Stimulated activated CD8-positive, alpha-beta memory T cell treated with anti-CD3 and anti-CD28 coated beads, Interleukin-7, amount 100 ng/mL, for 1 hour (primary cell): ENCODE results near the gene PRKAA2.

ENCODE experiments used
- DNase-seq, 2 donors: peaks; one replicate each; pipeline ENCODE4 v3.0.0-alpha.2; 2020; ENCODE audit warnings: low read depth in 2 of 2

Gene PRKAA2

GRCh38 chr1:56654126-56654923 lies 9.2 kb downstream of the PRKAA2 start:
- no peak for DNase-seq

- no peak for DNase-seq
These were observed 11.0 kb downstream of the PRKAA2 start for GRCh38 chr1:56655991-56656613.

GRCh38 chr1:56658254-56658653 lies 13.1 kb downstream of the PRKAA2 start:
- no peak for DNase-seq

GRCh38 chr1:56660293-56660692 lies 15.2 kb downstream of the PRKAA2 start:
- no peak for DNase-seq

GRCh38 chr1:56663846-56664245 lies 18.7 kb downstream of the PRKAA2 start:
- no peak for DNase-seq

- no peak for DNase-seq
These were observed 20.3 kb downstream of the PRKAA2 start for GRCh38 chr1:56665384-56665783.

GRCh38 chr1:56666112-56666608 lies 21.0 kb downstream of the PRKAA2 start:
- no peak for DNase-seq

GRCh38 chr1:56670350-56670749 lies 25.2 kb downstream of the PRKAA2 start:
- DNase-seq, result no peak

GRCh38 chr1:56671085-56671484 lies 26.0 kb downstream of the PRKAA2 start:
- DNase-seq, result no peak

GRCh38 chr1:56671542-56671941 lies 26.4 kb downstream of the PRKAA2 start:
- DNase-seq, result no peak

- no peak for DNase-seq
These were observed 27.5 kb downstream of the PRKAA2 start for GRCh38 chr1:56672579-56672978.

GRCh38 chr1:56675763-56676162 lies 30.6 kb downstream of the PRKAA2 start:
- DNase-seq, result no peak

GRCh38 chr1:56676571-56677035 lies 31.5 kb downstream of the PRKAA2 start:
- no peak for DNase-seq

GRCh38 chr1:56683569-56683968 lies 38.5 kb downstream of the PRKAA2 start:
- DNase-seq, result no peak

GRCh38 chr1:56686169-56686568 lies 41.1 kb downstream of the PRKAA2 start:
- DNase-seq, result no peak

- DNase-seq, result no peak
These were observed 43.5 kb downstream of the PRKAA2 start for GRCh38 chr1:56688522-56689026.

GRCh38 chr1:56696663-56697062 lies 51.5 kb downstream of the PRKAA2 start:
- DNase-seq, result no peak

GRCh38 chr1:56703747-56704146 lies 58.6 kb downstream of the PRKAA2 start:
- DNase-seq, result no peak

GRCh38 chr1:56707379-56707778 lies 62.3 kb downstream of the PRKAA2 start:
- DNase-seq, result no peak

GRCh38 chr1:56709269-56709880 lies 64.3 kb downstream of the PRKAA2 start:
- no peak for DNase-seq

- DNase-seq, result no peak
These were observed 64.9 kb downstream of the PRKAA2 start for GRCh38 chr1:56709995-56710394.

GRCh38 chr1:56710646-56711045 lies 65.5 kb downstream of the PRKAA2 start:
- no peak for DNase-seq
